Trophoblast cell (in vitro differentiated cells and primary cell): ENCODE measurements around the gene FATE1.

Source experiments
- DNase-seq, 2 donors: peaks; one replicate each; pipeline ENCODE4 v3.0.0-alpha.2; 2016
- H2AFZ ChIP-seq: 2 replicates; pipeline ENCODE4 v1.6.1; 2013; ENCODE audit warnings: low read length, moderate library complexity, mild to moderate bottlenecking; ENCODE audit not compliant: insufficient read depth, poor library complexity
- H2AK5ac ChIP-seq: 2 replicates; pipeline ENCODE4 v1.6.1; 2013; ENCODE audit warnings: mild to moderate bottlenecking, low read length
- H2BK120ac ChIP-seq: 2 replicates; pipeline ENCODE4 v1.6.1; 2013; ENCODE audit warnings: low read length, mild to moderate bottlenecking, moderate library complexity; ENCODE audit not compliant: insufficient read depth, poor library complexity
- H2BK12ac ChIP-seq: 2 replicates; pipeline ENCODE4 v1.6.1; 2013; ENCODE audit warnings: mild to moderate bottlenecking, low read length, moderate library complexity
- H2BK5ac ChIP-seq: 2 replicates; pipeline ENCODE4 v1.6.1; 2013; ENCODE audit warnings: low read length, low read depth, moderate library complexity, mild to moderate bottlenecking; ENCODE audit not compliant: poor library complexity
- H3K14ac ChIP-seq: 2 replicates; pipeline ENCODE4 v1.6.1; 2013; ENCODE audit warnings: mild to moderate bottlenecking, low read length
- H3K18ac ChIP-seq: 2 replicates; pipeline ENCODE4 v1.6.1; 2013; ENCODE audit warnings: mild to moderate bottlenecking, low read length
- H3K23ac ChIP-seq: 2 replicates; pipeline ENCODE4 v1.6.1; 2013; ENCODE audit warnings: low read length
- H3K27ac ChIP-seq: 2 replicates; pipeline ENCODE4 v1.5.1; 2013; ENCODE audit warnings: low read depth, mild to moderate bottlenecking, inconsistent platforms, low read length, moderate library complexity
- H3K27me3 ChIP-seq: 2 replicates; pipeline ENCODE4 v1.6.1; 2013; ENCODE audit warnings: inconsistent platforms, mild to moderate bottlenecking, low read length, moderate library complexity; ENCODE audit not compliant: insufficient read depth
- H3K36me3 ChIP-seq, 2 experiments: 1 replicate in 1 of 2; 2 replicates in 1 of 2; pipeline ENCODE4 v1.6.1; 2013; ENCODE audit warnings: low read length in 2 of 2, mild to moderate bottlenecking in 2 of 2, moderate library complexity in 1 of 2; ENCODE audit not compliant: insufficient read depth in 2 of 2, control insufficient read depth in 1 of 2
- H3K4ac ChIP-seq: 2 replicates; pipeline ENCODE4 v1.6.1; 2013; ENCODE audit warnings: low read depth, mild to moderate bottlenecking, low read length, moderate library complexity
- H3K4me1 ChIP-seq, 2 experiments: 1 replicate in 1 of 2; 2 replicates in 1 of 2; pipeline ENCODE4 v1.6.1; 2013; ENCODE audit warnings: low read length in 2 of 2, mild to moderate bottlenecking in 2 of 2, moderate library complexity in 1 of 2; ENCODE audit not compliant: insufficient read depth in 2 of 2, control insufficient read depth in 1 of 2
- H3K4me2 ChIP-seq: 2 replicates; pipeline ENCODE4 v1.6.1; 2013; ENCODE audit warnings: inconsistent platforms, mild to moderate bottlenecking, low read length, moderate library complexity
- H3K4me3 ChIP-seq: 2 replicates; pipeline ENCODE4 v1.5.1; 2013; ENCODE audit warnings: mild to moderate bottlenecking, low read depth, low read length, inconsistent platforms
- H3K79me1 ChIP-seq: one replicate; pipeline ENCODE4 v1.6.1; 2013; ENCODE audit warnings: low read length
- H3K79me2 ChIP-seq: 2 replicates; pipeline ENCODE4 v1.6.1; 2013; ENCODE audit warnings: low read length, mild to moderate bottlenecking; ENCODE audit not compliant: control insufficient read depth, insufficient read depth, poor library complexity
- H3K9ac ChIP-seq: 2 replicates; pipeline ENCODE4 v1.6.1; 2013; ENCODE audit warnings: mild to moderate bottlenecking, low read length
- H3K9me3 ChIP-seq: 2 replicates; pipeline ENCODE4 v1.6.1; 2013; ENCODE audit warnings: low read depth, mild to moderate bottlenecking, control low read depth, inconsistent platforms, low read length; ENCODE audit not compliant: insufficient read depth
- H4K12ac ChIP-seq: 2 replicates; pipeline ENCODE4 v1.6.1; 2013; ENCODE audit warnings: low read depth, mild to moderate bottlenecking, low read length, moderate library complexity
- H4K8ac ChIP-seq: 2 replicates; pipeline ENCODE4 v1.6.1; 2013; ENCODE audit warnings: low read depth, mild to moderate bottlenecking, low read length, moderate library complexity
- H4K91ac ChIP-seq: one replicate; pipeline ENCODE4 v1.6.1; 2013; ENCODE audit warnings: low read depth, mild to moderate bottlenecking, low read length, moderate library complexity
- WGBS: extraction: QIAGEN DNeasy Blood & Tissue Kit; methylation state at CpG from one replicate; pipeline ENCODE4 v1.1.7; 2013; ENCODE audit warnings: missing lambda C conversion rate; ENCODE audit not compliant: insufficient read length, insufficient coverage; ENCODE audit errors: extremely low coverage; 5-methylcytosine and 5-hydroxymethylcytosine counted together

The FATE1 gene

DNA sequence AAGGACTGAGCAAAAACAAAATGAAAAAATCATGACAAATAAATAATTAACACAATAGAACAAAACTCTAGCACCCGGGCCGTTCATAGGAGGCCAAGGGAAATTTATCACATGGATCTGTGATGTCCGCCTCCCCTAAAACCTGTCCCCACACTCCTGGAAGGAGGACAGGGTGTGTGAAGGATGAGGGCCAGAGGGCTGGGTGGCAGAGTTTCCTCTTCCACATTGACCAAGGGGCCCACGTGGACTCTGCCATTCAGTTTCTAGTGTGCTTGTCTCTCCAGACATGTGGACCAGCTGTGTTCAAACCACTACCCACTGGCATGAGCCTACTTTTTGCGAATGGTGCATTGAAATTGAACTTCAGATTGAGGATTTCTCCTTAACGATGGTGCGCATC, 14.3 kb upstream of the FATE1 start:
- Histone ChIP-seq H3K9me3 (no peaks in the 10 kb centered on the region), H2BK120ac (no peak overlapping the region), H3K4me3 (no peak overlapping the region), H2BK5ac (no peak overlapping the region), H3K4me1 (no peaks in the 10 kb centered on the region), H3K18ac (no peak overlapping the region), H3K36me3 (no peaks in the 10 kb centered on the region), H3K23ac (no peak overlapping the region), H3K27ac (no peak overlapping the region), H3K27me3 (no peaks in the 10 kb centered on the region), H3K14ac (no peak overlapping the region), H2AFZ (no peak overlapping the region), H4K8ac (no peak overlapping the region), H2BK12ac (no peak overlapping the region), H3K4ac (no peak overlapping the region), H4K12ac (no peak overlapping the region), H3K79me2 (no peaks in the 10 kb centered on the region), H3K4me2 (no peak overlapping the region), H2AK5ac (no peak overlapping the region), H4K91ac (no peak overlapping the region), H3K79me1 (no peaks in the 10 kb centered on the region), H3K9ac (no peak overlapping the region)
- no CpG with 5 or more reads among the region's 7 CpGs for WGBS
- no peak for DNase-seq

DNA sequence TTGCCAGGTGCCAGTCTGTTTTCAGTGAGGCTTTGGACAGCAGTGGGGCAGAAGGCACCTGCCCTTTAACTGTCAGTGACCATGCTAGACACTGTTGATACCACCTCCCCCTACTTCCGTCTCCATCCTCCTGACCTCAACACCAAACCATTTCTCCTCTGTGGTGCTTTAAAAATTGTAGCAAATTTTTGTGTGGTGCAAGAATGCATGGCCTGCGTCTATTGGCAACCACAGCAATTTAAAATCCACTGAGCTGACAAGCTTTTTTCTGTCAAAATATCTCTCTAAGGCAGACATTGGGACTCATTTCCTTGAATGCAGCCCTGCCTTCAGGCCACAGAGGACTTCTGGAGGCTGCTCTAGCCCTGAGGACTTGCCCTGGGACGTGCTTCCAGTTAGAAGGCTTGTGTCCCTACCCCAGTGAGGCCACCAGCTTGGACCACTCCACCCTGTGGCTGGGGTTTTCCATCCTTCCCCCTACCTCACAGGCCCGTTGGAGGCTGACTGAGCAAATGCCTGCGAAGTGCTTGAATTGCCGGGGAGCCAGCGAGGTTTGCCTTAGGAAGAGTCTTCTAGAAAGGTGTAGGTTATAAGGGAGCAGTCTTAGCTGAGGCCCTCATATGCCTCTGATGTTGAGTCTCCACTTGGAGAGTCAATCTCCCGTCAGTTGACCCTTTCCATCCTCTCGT, 13.7 kb upstream of the FATE1 start:
- no peak overlapping the region for H3K4ac ChIP-seq
- no peaks in the 10 kb centered on the region for H3K79me2 ChIP-seq
- H2AFZ ChIP-seq = no peak overlapping the region
- H4K12ac ChIP-seq = no peak overlapping the region
- H3K9me3 ChIP-seq = no peaks in the 10 kb centered on the region
- H3K9ac ChIP-seq = no peak overlapping the region
- no peak overlapping the region for H2BK12ac ChIP-seq
- H3K4me3 ChIP-seq = no peak overlapping the region
- H3K23ac ChIP-seq = no peak overlapping the region
- no CpG with 5 or more reads among the region's 9 CpGs for WGBS
- no peaks in the 10 kb centered on the region for H3K79me1 ChIP-seq
- H3K27ac ChIP-seq = no peak overlapping the region
- no peak overlapping the region for H2BK5ac ChIP-seq
- no peaks in the 10 kb centered on the region for H3K4me1 ChIP-seq
- no peak overlapping the region for H2AK5ac ChIP-seq
- no peak overlapping the region for H3K14ac ChIP-seq
- no peak for DNase-seq
- no peak overlapping the region for H4K8ac ChIP-seq
- H3K36me3 ChIP-seq = no peaks in the 10 kb centered on the region
- no peak overlapping the region for H2BK120ac ChIP-seq
- no peaks in the 10 kb centered on the region for H3K27me3 ChIP-seq
- H4K91ac ChIP-seq = no peak overlapping the region
- no peak overlapping the region for H3K4me2 ChIP-seq
- H3K18ac ChIP-seq = no peak overlapping the region

DNA sequence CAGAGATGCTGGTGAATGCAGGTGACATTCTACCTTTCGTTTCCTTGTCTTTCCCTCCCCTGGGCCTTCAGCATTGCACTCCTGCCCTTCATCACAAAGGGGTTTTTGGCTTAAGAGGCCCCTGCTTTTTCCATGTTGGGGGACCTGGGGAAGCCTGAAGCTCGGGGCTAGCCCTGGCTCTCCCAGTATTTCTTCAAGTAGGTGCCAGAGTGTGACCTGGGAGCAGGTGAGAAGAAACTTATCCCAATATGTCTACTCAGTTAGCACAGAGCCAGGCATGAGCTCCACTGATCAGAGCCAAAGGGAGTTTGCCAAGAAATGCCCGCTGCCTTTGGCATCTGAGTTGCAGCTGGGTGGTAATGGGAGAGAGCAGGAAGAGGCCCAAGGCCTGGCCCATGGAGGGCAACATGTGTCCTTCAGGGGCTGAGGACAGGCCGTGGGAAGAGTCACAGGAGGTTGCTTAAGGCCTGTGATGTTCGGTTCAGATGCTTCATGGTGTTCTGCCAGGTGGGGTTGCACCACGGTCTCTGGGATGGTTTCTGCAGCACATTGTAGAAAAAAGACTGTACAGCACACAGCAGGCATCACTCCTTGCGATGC, 13.0 kb upstream of the FATE1 start:
- H3K79me2 ChIP-seq = no peaks in the 10 kb centered on the region
- no peak overlapping the region for H2AK5ac ChIP-seq
- H3K4me1 ChIP-seq = no peaks in the 10 kb centered on the region
- H2AFZ ChIP-seq = no peak overlapping the region
- no peak overlapping the region for H3K18ac ChIP-seq
- H4K12ac ChIP-seq = no peak overlapping the region
- H3K4me3 ChIP-seq = no peak overlapping the region
- H3K79me1 ChIP-seq = no peaks in the 10 kb centered on the region
- no peaks in the 10 kb centered on the region for H3K27me3 ChIP-seq
- no CpG with 5 or more reads among the region's 7 CpGs for WGBS
- H3K23ac ChIP-seq = no peak overlapping the region
- H3K9ac ChIP-seq = no peak overlapping the region
- H2BK120ac ChIP-seq = no peak overlapping the region
- DNase-seq = no peak
- no peak overlapping the region for H3K4ac ChIP-seq
- H4K91ac ChIP-seq = no peak overlapping the region
- no peak overlapping the region for H3K4me2 ChIP-seq
- H3K9me3 ChIP-seq = no peaks in the 10 kb centered on the region
- H3K14ac ChIP-seq = no peak overlapping the region
- no peak overlapping the region for H4K8ac ChIP-seq
- H2BK12ac ChIP-seq = no peak overlapping the region
- no peak overlapping the region for H3K27ac ChIP-seq
- H3K36me3 ChIP-seq = no peaks in the 10 kb centered on the region
- no peak overlapping the region for H2BK5ac ChIP-seq

DNA sequence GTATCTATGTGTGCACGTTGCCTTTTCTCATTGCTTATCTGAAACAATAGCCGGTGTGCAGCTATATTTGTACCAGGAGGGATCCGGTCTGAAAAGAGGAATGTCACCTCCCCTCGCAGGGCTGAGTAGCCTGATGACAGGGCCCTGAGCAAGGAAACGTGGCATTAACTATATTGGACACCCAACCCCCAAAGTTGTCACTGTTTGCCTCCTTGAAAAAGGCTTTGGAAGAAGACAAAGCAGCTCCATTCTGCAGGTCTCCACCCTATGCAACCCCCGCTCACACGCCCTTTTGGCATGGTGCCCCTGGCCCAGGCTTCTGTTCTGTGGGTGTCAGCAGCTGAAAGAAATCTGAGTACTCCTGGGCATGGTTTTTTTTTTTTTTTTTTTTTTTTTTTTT, 12.3 kb upstream of the FATE1 start:
- Histone ChIP-seq H3K36me3 (no peaks in the 10 kb centered on the region), H4K12ac (no peak overlapping the region), H3K27me3 (no peaks in the 10 kb centered on the region), H2BK12ac (no peak overlapping the region), H3K4ac (no peak overlapping the region), H3K23ac (no peak overlapping the region), H3K79me2 (no peaks in the 10 kb centered on the region), H3K14ac (no peak overlapping the region), H4K8ac (no peak overlapping the region), H3K9me3 (no peaks in the 10 kb centered on the region), H3K18ac (no peak overlapping the region), H2BK5ac (no peak overlapping the region), H3K27ac (no peak overlapping the region), H3K4me1 (no peaks in the 10 kb centered on the region), H2AFZ (no peak overlapping the region), H3K79me1 (no peaks in the 10 kb centered on the region), H3K4me2 (no peak overlapping the region), H2AK5ac (no peak overlapping the region), H4K91ac (no peak overlapping the region), H3K4me3 (no peak overlapping the region), H3K9ac (no peak overlapping the region), H2BK120ac (no peak overlapping the region)
- no CpG with 5 or more reads among the region's 7 CpGs for WGBS
- DNase-seq = no peak
